ENCODE measurements around the gene ERFL.

ERFL gene

DNA sequence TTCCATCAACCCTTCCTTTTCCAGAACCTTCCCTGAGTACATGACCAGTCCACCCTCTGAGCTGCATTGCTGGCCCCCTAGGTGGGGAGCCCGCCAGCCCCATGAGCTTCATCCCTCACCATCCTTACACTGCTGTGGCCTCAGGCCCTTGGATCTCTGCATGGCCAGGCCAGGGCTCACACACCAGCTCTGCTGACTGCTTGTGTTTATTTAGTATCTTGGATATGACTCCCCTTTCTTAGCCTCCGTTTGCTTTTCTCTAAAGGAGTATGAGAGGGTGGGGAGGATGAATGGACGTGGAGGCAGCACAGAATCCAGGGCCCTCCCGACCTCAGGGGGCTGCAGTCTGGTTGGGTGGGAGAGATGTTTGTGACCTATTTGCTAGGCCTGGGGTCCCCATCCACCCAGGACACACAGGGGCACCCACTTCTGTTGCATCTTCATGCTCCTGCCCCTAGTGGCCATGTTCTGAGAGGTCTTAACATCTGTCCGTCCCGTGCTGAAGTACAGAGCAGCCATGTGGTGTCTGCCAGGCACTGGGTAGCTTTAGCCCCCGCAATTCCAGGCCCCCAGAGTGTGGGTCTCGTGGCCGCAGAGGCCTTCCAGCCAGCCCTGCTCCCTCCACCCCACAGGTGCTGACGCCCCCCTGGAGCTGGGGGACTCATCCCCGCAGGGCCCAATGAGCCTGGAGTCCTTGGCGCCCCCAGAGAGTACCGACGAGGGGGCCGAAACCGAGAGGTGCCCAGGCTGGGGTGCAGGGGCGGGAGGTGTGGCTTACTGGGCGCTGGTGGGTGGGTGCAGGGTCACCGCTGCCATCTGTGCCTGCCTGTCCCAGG, 32.3 kb downstream of the ERFL start:
- TF ChIP-seq, protein P1, sequence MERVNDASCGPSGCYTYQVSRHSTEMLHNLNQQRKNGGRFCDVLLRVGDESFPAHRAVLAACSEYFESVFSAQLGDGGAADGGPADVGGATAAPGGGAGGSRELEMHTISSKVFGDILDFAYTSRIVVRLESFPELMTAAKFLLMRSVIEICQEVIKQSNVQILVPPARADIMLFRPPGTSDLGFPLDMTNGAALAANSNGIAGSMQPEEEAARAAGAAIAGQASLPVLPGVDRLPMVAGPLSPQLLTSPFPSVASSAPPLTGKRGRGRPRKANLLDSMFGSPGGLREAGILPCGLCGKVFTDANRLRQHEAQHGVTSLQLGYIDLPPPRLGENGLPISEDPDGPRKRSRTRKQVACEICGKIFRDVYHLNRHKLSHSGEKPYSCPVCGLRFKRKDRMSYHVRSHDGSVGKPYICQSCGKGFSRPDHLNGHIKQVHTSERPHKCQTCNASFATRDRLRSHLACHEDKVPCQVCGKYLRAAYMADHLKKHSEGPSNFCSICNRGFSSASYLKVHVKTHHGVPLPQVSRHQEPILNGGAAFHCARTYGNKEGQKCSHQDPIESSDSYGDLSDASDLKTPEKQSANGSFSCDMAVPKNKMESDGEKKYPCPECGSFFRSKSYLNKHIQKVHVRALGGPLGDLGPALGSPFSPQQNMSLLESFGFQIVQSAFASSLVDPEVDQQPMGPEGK (tag by site-specific recombination; IDR thresholded peaks at IDR 0.05): peak; percentile 47
- TF ChIP-seq ZFHX2 (tag by site-specific recombination; conservative IDR thresholded peaks at IDR 0.05): peak; percentile 61
- TF ChIP-seq, protein P2, sequence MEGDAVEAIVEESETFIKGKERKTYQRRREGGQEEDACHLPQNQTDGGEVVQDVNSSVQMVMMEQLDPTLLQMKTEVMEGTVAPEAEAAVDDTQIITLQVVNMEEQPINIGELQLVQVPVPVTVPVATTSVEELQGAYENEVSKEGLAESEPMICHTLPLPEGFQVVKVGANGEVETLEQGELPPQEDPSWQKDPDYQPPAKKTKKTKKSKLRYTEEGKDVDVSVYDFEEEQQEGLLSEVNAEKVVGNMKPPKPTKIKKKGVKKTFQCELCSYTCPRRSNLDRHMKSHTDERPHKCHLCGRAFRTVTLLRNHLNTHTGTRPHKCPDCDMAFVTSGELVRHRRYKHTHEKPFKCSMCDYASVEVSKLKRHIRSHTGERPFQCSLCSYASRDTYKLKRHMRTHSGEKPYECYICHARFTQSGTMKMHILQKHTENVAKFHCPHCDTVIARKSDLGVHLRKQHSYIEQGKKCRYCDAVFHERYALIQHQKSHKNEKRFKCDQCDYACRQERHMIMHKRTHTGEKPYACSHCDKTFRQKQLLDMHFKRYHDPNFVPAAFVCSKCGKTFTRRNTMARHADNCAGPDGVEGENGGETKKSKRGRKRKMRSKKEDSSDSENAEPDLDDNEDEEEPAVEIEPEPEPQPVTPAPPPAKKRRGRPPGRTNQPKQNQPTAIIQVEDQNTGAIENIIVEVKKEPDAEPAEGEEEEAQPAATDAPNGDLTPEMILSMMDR (tag by site-specific recombination; IDR thresholded peaks at IDR 0.05): no peak; the same call in 1 of the 2 replicates
- peak; percentile 42 for TF ChIP-seq EGR2 (tag by site-specific recombination; IDR thresholded peaks at IDR 0.05; ENCODE audit: low read depth)
- TF ChIP-seq GLIS2 (tag by site-specific recombination; IDR thresholded peaks at IDR 0.05): peak; percentile 42; the same call in 1 of the 2 replicates
- POLR2A ChIA-PET: interaction anchor here (0.6 kb wide), 1 partner anchor 178 kb away, joined by 6 read pairs; no protein-coding TSS in a partner anchor
- CTCF ChIA-PET: interaction anchor here (0.6 to 0.9 kb wide), 3 partner anchors 10 to 189 kb away, joined by 3 to 4 read pairs (median 4); no protein-coding TSS in a partner anchor
- Histone ChIP-seq H3K4me1 (ENCODE audit: control insufficient read depth, insufficient read depth, low read length) (no peaks in the 10 kb centered on the region), H3K36me3 (ENCODE audit: control insufficient read depth in 2 of 2, insufficient read depth in 1 of 2, low read length in 2 of 2) (peaks cover 42 to 53% of the 10 kb centered on the region in 2 experiments), H3K27ac (ENCODE audit: extremely low read depth, low read depth, low read length) (peak overlapping the region; percentile 8; the same call in 1 of the 2 replicates), H3K9me3 (ENCODE audit: control insufficient read depth, insufficient read depth, low read depth, low read length) (no peaks in the 10 kb centered on the region), H3K4me3 (ENCODE audit: low read depth, low read length) (no peak overlapping the region)

DNA sequence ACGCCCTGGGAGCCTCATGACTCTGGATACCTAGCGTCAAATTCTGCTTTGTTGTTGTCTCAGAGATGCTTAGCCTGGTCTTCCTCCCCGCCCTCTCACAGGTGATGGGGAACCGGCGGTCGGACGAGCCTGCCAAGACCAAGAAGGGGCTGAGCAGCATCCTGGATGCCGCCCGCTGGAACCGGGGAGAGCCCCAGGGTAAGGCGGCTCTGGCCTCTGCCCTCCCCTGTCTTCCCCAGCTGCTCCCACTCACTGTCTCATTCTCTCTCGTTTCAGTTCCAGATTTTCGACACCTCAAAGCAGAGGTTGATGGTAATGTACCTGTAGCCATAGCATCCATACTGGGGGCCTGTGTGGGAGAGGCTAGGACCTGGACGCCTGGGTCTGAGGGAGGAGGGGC, 33.9 kb downstream of the ERFL start:
- ChIA-PET POLR2A (no interaction called here), CTCF (interaction anchor here (0.6 kb wide), 1 partner anchor 129 kb away, joined by 4 read pairs; no protein-coding TSS in a partner anchor)
- H3K9me3 ChIP-seq (ENCODE audit: control insufficient read depth, insufficient read depth, low read depth, low read length): no peaks in the 10 kb centered on the region
- TF ChIP-seq GLI2 (tag by site-specific recombination; IDR thresholded peaks at IDR 0.05; ENCODE audit: borderline replicate concordance, low read depth) (no peak), SP2 (tag by site-specific recombination; IDR thresholded peaks at IDR 0.05) (0 out of 2 replicates have a peak, but pooled peaks have one; percentile 2)
- H3K4me1 ChIP-seq (ENCODE audit: control insufficient read depth, insufficient read depth, low read length): no peaks in the 10 kb centered on the region
- peaks cover 33 to 47% of the 10 kb centered on the region in 2 experiments for H3K36me3 ChIP-seq (ENCODE audit: control insufficient read depth in 2 of 2, insufficient read depth in 1 of 2, low read length in 2 of 2)
- H3K27ac ChIP-seq (ENCODE audit: extremely low read depth, low read depth, low read length): 0 out of 2 replicates have a peak overlapping the region, but pooled peaks have one; percentile 24
- H3K4me3 ChIP-seq (ENCODE audit: low read depth, low read length): no peak overlapping the region

DNA sequence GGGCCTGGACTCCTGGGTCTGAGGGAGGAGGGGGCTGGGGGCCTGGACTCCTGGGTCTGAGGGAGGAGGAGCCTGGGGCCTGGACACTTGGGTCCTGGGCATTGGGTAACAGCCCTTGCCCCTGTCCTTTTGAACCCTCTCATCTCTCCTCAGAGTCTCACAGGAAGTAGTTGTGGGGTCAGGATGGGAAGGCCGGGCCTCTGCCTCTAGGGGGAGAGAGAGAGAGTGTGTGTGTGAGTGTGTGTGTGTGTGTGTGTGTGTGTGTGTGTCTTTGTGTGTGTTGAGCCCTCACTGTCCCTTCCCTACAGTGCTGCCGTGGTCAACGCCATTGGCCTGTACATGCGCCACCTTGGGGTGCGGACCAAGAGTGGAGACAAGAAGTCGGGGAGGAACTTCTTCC, 34.4 kb downstream of the ERFL start:
- ChIA-PET CTCF (no interaction called here), POLR2A (no interaction called here)
- H3K36me3 ChIP-seq (ENCODE audit: control insufficient read depth in 2 of 2, insufficient read depth in 1 of 2, low read length in 2 of 2): peaks cover 28 to 50% of the 10 kb centered on the region in 2 experiments
- no peaks in the 10 kb centered on the region for H3K4me1 ChIP-seq (ENCODE audit: control insufficient read depth, insufficient read depth, low read length)
- H3K4me3 ChIP-seq (ENCODE audit: low read depth, low read length): no peak overlapping the region
- 0 out of 2 replicates have a peak overlapping the region, but pooled peaks have one; percentile 24 for H3K27ac ChIP-seq (ENCODE audit: extremely low read depth, low read depth, low read length)
- no peaks in the 10 kb centered on the region for H3K9me3 ChIP-seq (ENCODE audit: control insufficient read depth, insufficient read depth, low read depth, low read length)
- TF ChIP-seq ZNF140 (tag by site-specific recombination; IDR thresholded peaks at IDR 0.05): no peak
- TF ChIP-seq ZBTB17 (tag by site-specific recombination; IDR thresholded peaks at IDR 0.05): peak; percentile 40; the same call in 1 of the 2 replicates
- TF ChIP-seq SCRT1 (tag by site-specific recombination; IDR thresholded peaks at IDR 0.05; ENCODE audit: borderline replicate concordance): no peak
- no peak for TF ChIP-seq ZNF37A (tag by site-specific recombination; IDR thresholded peaks at IDR 0.05)
- TF ChIP-seq ZIC2 (tag by site-specific recombination; IDR thresholded peaks at IDR 0.05): no peak
- TF ChIP-seq ZNF311 (tag by site-specific recombination; IDR thresholded peaks at IDR 0.05; ENCODE audit: borderline replicate concordance): no peak
- TF ChIP-seq ZNF324 (tag by site-specific recombination; IDR thresholded peaks at IDR 0.05): 0 out of 2 replicates have a peak, but pooled peaks have one; percentile 38
- TF ChIP-seq ZSCAN16 (tag by site-specific recombination; IDR thresholded peaks at IDR 0.05): 0 out of 2 replicates have a peak, but pooled peaks have one; percentile 43
- TF ChIP-seq ZNF544 (tag by site-specific recombination; IDR thresholded peaks at IDR 0.05): no peak
- no peak for TF ChIP-seq ZFHX2 (tag by site-specific recombination; conservative IDR thresholded peaks at IDR 0.05)
- TF ChIP-seq, protein P3, sequence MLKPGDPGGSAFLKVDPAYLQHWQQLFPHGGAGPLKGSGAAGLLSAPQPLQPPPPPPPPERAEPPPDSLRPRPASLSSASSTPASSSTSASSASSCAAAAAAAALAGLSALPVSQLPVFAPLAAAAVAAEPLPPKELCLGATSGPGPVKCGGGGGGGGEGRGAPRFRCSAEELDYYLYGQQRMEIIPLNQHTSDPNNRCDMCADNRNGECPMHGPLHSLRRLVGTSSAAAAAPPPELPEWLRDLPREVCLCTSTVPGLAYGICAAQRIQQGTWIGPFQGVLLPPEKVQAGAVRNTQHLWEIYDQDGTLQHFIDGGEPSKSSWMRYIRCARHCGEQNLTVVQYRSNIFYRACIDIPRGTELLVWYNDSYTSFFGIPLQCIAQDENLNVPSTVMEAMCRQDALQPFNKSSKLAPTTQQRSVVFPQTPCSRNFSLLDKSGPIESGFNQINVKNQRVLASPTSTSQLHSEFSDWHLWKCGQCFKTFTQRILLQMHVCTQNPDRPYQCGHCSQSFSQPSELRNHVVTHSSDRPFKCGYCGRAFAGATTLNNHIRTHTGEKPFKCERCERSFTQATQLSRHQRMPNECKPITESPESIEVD (tag by site-specific recombination; IDR thresholded peaks at IDR 0.05): no peak
- peak; percentile 29; the same call in 1 of the 2 replicates for TF ChIP-seq GLIS1 (tag by site-specific recombination; IDR thresholded peaks at IDR 0.05)
- TF ChIP-seq GLI4 (tag by site-specific recombination; IDR thresholded peaks at IDR 0.05): 0 out of 2 replicates have a peak, but pooled peaks have one; percentile 34
- TF ChIP-seq FEZF1 (tag by site-specific recombination; IDR thresholded peaks at IDR 0.05): no peak
- TF ChIP-seq, protein P4, sequence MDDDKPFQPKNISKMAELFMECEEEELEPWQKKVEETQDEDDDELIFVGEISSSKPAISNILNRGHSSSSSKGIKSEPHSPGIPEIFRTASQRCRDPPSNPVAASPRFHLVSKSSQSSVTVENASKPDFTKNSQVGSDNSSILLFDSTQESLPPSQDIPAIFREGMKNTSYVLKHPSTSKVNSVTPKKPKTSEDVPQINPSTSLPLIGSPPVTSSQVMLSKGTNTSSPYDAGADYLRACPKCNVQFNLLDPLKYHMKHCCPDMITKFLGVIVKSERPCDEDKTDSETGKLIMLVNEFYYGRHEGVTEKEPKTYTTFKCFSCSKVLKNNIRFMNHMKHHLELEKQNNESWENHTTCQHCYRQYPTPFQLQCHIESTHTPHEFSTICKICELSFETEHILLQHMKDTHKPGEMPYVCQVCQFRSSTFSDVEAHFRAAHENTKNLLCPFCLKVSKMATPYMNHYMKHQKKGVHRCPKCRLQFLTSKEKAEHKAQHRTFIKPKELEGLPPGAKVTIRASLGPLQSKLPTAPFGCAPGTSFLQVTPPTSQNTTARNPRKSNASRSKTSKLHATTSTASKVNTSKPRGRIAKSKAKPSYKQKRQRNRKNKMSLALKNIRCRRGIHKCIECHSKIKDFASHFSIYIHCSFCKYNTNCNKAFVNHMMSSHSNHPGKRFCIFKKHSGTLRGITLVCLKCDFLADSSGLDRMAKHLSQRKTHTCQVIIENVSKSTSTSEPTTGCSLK (tag by site-specific recombination; IDR thresholded peaks at IDR 0.05): no peak
- no peak for TF ChIP-seq GLI2 (tag by site-specific recombination; IDR thresholded peaks at IDR 0.05; ENCODE audit: borderline replicate concordance, low read depth)
- TF ChIP-seq ZNF174 (tag by site-specific recombination; IDR thresholded peaks at IDR 0.05): no peak
